GM12891 (cell line): ENCODE results near the gene PSME4.

Source experiments
- POLR2A ChIP-seq: IDR thresholded peaks from 2 replicates; pipeline ENCODE4 v1.6.1; 2011; ENCODE audit warnings: low read depth, low read length, control low read depth
- TAF1 ChIP-seq: IDR thresholded peaks from 2 replicates; pipeline ENCODE4 v1.6.1; 2011; ENCODE audit warnings: low read depth, low read length, control low read depth

DNA sequence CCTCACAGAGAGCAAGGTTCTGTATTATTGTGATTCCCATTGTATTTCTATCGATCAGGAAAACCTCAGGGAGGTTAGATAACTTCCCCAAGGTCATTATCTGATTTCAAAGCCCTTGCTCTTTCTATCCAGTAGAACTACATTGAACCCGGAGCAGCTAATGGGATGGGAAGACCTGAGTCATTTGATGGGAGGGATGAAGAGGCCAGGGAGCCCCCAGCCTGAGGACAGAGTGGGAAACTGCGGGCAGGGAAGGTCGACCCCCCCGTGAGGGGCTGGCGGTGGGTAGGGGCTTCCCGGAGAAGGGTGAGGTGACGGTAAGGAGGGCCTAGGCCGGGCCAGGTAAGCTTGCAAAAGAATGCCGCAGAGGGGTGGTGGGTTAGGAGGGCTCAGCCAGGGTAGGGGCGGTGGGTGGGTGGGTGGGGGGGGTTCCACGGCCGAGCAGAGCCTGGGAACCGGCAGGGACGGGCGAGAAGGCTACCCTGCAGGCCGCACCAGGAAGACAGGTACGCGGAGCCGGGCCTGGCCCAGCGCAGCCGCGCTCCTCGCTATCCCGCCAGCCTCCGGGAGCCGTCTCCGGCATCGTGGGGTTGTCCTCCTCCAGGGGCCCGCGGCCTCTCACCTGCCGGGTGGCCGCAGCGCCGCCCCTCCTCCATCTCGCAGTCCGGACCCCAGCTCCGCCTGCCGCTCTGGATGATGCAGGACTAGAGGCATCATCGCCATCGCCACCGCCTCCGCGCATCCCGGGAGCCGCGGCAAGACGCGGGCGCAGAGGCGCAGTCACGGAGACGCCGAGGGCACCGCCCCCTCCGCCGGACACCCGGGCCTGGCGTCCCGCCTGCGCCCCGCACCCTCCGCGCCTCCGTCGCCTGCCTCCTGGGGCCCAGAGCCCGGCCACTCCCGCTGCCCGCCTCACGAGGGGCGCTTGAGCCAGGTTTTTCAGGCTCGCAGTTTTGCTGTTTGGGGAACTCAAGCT is 111.3 kb downstream of the PSME4 start, which contains the start of gene GPR75:
- TF ChIP-seq TAF1 (no peak), POLR2A (no peak)
